Measurements from ENCODE around the gene AGR3.
"Not testable (repeated sequence)": the region's sequence is repeated elsewhere in the genome, so short reads cannot be mapped to it uniquely, and the experiment has no call there.

AGR3 gene

DNA sequence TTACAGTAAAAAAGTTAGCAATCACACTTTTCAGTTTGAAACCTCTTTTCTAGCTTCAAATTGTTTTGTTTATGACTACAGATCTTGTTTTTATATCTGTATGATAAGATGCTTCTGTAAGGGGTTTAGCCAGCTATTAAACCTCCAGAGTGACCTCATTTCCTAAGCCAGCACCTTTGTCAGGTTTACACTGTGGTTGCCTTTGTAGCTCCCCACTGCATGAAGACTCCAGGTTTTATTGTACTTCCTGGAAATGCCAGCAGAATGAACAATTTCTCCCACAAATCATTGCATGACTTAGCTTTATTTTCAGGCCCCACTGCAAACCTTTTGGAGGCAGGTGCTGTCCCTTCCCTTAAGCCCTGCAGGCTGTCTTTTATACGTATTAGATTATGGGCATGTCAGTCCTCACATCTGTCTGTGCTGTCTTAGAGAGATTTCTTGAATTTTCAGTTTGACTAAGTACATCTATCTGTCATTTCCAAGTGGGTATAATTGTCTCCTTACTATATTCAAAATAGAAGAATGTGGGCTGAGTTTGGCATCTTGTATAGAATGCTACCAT lies 8.2 kb upstream of the AGR3 start:
- no peak for DNase-seq

DNA sequence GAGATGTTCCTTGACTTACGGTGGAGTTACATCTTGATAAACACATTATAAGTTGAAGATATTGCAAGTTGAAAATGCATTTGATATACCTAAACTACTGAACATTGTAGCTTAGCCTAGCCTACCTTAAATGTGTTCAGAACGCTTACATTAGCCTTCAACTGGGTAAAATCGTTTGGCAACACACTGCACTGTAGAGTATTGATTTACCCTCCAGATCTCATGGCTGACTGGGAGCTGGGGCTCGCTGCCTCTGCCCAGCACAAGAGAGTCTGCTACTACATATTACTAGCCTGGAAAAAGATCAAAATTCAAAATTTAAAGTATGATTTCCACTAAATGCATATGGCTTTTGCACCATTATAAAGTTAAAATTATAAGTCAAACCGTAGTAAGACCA lies 7.5 kb upstream of the AGR3 start:
- no peak for DNase-seq

DNA sequence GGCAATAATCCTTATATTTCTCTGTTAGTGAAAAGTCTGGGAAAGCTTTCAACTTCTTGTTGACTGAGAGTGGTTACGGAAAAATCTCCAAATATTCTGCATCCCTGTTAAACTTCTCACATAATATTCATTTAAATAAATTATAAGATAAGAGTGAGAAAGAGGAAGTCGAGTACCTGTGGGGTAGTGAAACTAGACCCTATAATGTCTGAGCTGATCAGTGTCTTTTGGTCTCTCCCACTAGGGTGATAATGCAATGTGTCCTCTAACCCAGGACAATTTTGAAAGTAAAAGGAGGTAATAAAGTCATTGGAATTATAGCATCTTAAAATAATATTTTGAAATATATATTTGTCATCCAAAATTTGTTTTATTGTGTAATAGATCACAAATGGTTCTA lies 2.1 kb upstream of the AGR3 start:
- no peak for DNase-seq

GRCh38 chr7:16880554-16880953 lies 1.2 kb downstream of the AGR3 start:
- no peak for DNase-seq

DNA sequence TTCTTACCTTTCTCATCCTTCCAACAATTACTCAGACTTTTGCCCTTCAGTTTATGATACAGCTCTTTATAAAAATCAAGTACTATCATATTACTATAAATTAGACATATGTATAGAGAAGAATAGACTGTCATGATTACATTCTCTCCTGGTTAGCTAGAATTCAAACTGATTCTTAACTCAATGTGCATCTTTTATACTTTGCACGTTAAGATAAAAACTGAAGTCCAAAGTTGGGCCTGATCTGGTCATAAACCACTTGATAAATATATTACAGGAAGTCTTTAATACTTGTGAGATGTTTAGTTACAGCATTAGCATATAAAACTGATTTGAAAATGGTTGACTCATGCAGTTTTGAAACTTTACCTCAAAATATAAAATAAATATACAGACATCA lies 2.6 kb downstream of the AGR3 start:
- no peak for DNase-seq

DNA sequence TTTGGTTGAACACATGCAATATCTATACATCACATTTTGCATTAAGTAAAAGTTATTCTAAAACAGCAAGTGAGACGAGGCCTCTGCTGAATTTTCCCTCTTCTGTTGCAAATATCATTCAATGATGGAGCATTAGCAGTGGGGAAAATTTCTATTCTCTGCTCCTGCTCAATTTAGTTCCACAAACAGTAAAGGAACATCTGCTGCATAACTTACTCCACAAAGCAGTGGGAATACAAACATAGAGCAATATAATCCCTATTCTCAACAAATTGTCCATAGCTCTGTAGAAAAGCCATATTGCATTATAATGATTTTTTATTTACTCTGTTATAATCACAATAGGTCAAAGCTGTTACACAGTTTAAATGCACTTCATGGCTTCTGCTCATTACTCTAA lies 5.9 kb downstream of the AGR3 start:
- DNase-seq: peak; percentile 75

- DNase-seq: no peak
Measured at GRCh38 chr7:16874066-16874465, 7.7 kb downstream of the AGR3 start.

- no peak for DNase-seq
Measured at GRCh38 chr7:16867328-16867727, 14.5 kb downstream of the AGR3 start.

- not testable (repeated sequence) for DNase-seq
Measured at GRCh38 chr7:16853189-16853588, 28.6 kb downstream of the AGR3 start.

DNA sequence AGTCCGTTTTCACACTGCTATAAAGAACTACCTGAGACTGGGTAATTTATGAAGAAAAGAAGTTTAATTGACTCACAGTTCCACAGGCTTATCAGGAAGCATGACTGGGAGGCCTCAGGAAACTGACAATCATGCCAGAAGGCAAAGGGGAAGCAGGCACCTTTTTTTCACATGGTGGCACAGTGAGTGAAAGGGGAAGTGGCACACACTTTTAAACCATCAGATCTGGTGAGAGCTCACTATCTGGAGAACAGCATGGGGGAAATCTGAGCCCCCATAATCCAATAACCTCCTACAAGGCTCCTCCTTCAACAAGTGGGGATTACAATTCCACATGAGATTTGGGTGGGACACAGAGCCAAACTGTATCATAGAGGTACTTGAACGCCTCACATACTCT lies 30.0 kb downstream of the AGR3 start:
- DNase-seq: no peak

DNA sequence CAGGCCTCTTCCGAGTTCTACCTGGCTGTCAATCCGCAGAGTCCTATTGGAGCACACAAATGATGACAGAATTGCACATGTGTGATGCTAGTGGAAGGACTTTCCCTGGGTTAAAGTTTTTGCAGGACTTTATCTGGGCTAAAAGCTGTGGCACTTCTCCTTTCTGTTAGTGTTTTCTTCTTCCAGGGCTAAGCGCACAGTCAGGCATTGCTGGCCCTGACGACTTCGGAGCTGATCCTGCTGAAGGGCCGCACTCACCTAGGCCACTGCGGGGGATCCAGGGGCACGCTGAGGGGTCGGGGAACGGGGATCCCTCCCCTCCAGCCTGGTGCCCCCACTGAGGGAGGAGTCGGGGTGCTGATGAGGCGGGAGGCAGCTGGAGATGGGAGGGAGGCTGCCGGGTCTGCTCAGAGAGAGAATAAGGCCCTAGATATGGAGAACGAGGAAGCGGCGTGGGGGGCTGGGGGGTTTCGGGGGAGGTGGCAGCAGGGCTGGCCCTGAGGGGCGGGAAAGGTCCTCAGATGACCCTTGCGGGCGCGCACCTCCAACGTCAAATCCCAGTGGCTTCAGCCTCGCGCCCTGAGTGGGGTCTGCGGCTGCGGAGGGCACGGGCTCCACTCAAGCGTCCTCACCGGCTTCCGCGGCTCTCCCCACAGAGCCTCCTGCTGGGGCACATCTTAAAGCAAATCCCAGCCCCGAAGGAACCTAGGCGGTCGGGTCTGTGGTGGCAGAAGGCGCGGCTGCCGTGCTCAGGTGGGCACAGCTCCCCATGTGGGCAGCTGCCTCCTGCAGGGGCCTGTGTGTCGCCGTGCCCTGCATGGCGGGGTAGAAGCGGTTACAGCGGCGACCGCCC lies 30.9 kb downstream of the AGR3 start:
- DNase-seq: no peak

GRCh38 chr7:16849296-16850148 lies 32.3 kb downstream of the AGR3 start:
- no peak for DNase-seq

- peak; percentile 39 for DNase-seq
Measured at GRCh38 chr7:16847381-16847860, 34.4 kb downstream of the AGR3 start.

GRCh38 chr7:16846601-16847165 lies 35.1 kb downstream of the AGR3 start:
- no peak for DNase-seq

GRCh38 chr7:16845746-16846145 lies 36.0 kb downstream of the AGR3 start:
- no peak for DNase-seq

GRCh38 chr7:16841681-16842080 lies 40.1 kb downstream of the AGR3 start:
- no peak for DNase-seq

DNA sequence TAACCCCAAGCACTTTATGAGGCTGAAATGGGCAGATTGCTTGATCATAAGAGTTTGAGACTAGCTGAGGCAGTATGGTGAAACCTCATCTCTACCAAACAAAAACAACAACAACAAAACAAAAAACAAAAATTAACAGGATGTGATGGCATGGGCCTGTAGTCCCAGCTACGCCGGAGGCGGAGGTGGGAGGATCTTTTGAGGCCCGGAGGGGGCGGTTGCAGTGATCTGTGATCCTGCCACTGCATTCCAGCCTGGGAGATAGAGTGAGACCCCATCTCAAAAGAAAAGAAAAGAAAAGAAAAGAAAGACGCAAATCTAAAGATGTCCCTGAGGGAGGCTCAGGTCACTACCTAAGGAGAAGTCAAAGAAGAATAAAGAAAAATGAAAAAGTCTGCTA lies 41.7 kb downstream of the AGR3 start:
- DNase-seq: no peak

- no peak for DNase-seq
Measured at GRCh38 chr7:16839646-16840045, 42.1 kb downstream of the AGR3 start.

GRCh38 chr7:16838891-16839290 lies 42.9 kb downstream of the AGR3 start:
- no peak for DNase-seq

- DNase-seq: no peak
Measured at GRCh38 chr7:16838386-16838785, 43.4 kb downstream of the AGR3 start.

DNA sequence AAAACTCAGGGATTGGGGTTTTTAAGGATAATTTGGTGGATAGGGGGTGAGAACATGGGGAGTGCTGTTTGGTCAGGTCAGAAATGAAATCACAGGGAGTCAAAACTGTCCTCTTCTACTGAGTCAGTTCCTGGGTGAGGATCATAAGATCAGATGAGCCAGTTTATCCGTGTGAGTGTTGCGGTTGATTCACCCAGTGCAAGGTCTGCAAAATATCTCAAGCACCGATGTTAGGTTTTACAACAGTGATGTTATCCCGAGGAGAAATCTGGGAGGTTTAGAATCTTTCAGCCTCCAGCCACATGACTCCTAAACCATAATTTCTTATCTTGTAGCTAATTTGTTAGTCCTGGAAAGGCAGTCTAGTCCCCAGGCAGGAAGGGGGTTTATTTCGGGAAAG lies 45.3 kb downstream of the AGR3 start:
- no peak for DNase-seq

DNA sequence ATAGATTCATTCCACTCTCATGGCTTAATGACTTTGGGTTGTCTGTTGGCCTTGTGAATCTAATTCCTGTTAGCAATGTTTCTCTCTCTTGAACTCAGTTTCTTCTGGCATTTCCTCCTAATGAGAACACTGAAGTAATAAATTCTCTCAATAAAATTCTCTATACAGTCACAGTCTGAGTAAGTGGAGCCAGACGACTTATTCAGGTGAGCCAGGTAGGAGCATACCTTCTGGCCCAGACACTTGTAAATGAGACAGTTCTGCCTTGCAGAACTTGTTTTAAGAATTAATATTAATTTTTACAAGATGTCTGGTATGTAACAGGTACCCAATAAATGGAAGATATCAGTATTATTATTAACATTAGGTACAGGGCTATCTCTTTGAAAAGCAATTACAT lies 48.4 kb downstream of the AGR3 start:
- no peak for DNase-seq

DNA sequence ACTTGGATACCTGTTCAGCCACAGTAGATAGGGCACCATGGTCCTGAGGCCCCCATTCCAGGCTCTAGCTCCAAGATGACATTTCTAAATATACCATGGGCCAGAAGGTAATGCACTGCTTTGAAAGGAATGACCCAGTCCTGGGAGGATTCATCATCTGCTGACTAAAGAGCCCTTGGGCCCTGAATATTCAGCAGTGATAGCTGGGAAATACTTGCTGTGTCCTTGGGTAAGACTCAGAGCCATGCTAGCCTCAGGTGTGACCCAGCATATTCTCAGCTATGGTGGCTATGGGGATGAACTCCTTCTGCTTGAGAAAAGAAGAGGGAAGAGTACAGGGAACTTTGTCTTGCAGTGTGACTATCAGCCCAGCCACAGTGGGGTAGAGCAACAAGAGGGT lies 55.7 kb downstream of the AGR3 start:
- no peak for DNase-seq

Data from NCI-H1092 treated with DMSO at 0.1 percent for 48 hours (cell line).